Measurements from ENCODE around the gene NOP9.
"Not testable (repeated sequence)": the region's sequence is repeated elsewhere in the genome, so short reads cannot be mapped to it uniquely, and the experiment has no call there.

NOP9 gene

GRCh38 chr14:24310646-24311604, 11.3 kb downstream of the NOP9 start, which contains the start of gene LTB4R:
Gene LTB4R, plus strand, starts transcription at chr14:24311502. Its CDS starts 4,150 bp downstream, at chr14:24315652.
- DNase-seq: no peak

- DNase-seq: no peak
Observed at GRCh38 chr14:24311837-24312615, 12.4 kb downstream of the NOP9 start.

- no peak for DNase-seq
Observed at GRCh38 chr14:24312736-24313507, 13.3 kb downstream of the NOP9 start.

GRCh38 chr14:24313913-24314312, 14.3 kb downstream of the NOP9 start:
- no peak for DNase-seq

GRCh38 chr14:24314377-24315193, 14.9 kb downstream of the NOP9 start:
- DNase-seq: no peak

- DNase-seq: no peak
Observed at GRCh38 chr14:24315243-24315806, 15.7 kb downstream of the NOP9 start.

GRCh38 chr14:24315807-24316596, 16.4 kb downstream of the NOP9 start:
- no peak for DNase-seq

GRCh38 chr14:24316597-24316950, 16.9 kb downstream of the NOP9 start:
- DNase-seq: no peak

GRCh38 chr14:24317141-24317928, 17.7 kb downstream of the NOP9 start:
- DNase-seq: no peak

GRCh38 chr14:24321212-24321975, 21.7 kb downstream of the NOP9 start:
- DNase-seq: no peak

- DNase-seq: no peak
Observed at GRCh38 chr14:24322672-24323071, 23.0 kb downstream of the NOP9 start.

GRCh38 chr14:24323341-24323740, 23.7 kb downstream of the NOP9 start:
- no peak for DNase-seq

- DNase-seq: no peak
Observed at GRCh38 chr14:24324024-24324423, 24.4 kb downstream of the NOP9 start.

GRCh38 chr14:24325041-24325530, 25.4 kb downstream of the NOP9 start:
- DNase-seq: no peak

GRCh38 chr14:24325963-24326362, 26.3 kb downstream of the NOP9 start:
- no peak for DNase-seq

- DNase-seq: no peak
Observed at GRCh38 chr14:24327303-24327702, 27.7 kb downstream of the NOP9 start.

GRCh38 chr14:24327914-24328313, 28.3 kb downstream of the NOP9 start:
- DNase-seq: not testable (repeated sequence)

GRCh38 chr14:24329073-24329663, 29.5 kb downstream of the NOP9 start:
- DNase-seq: no peak

- no peak for DNase-seq
Observed at GRCh38 chr14:24329736-24330135, 30.1 kb downstream of the NOP9 start.
